Right cardiac atrium (tissue), 5 donors: ENCODE results near the gene NRXN2. TPM values are rescaled to one million over a fixed set of nuclear protein-coding genes. Genes with fewer than 3 reads are reported as not detected.
A peak's percentile ranks its signal among the peaks of the same experiment; 100 is the strongest.

Experiments
- ATAC-seq, 2 donors: fragments of 200-7000 bp; cut with Tn5 transposase; one replicate each; pipeline versions ENCODE4 v1.8.0 to v1.9.1; 2020; ENCODE audit warnings: moderate library complexity in 2 of 2, mild to moderate bottlenecking in 1 of 2
- DNase-seq, 3 donors: peaks; one replicate each; pipeline ENCODE4 v3.0.0-alpha.2; 2020
- H3K27ac ChIP-seq: one replicate; pipeline ENCODE4 v1.5.1; 2013; ENCODE audit warnings: mild to moderate bottlenecking, low read length, control low read depth, moderate library complexity
- H3K27me3 ChIP-seq: one replicate; pipeline ENCODE4 v1.6.1; 2013; ENCODE audit not compliant: control insufficient read depth, insufficient read depth
- H3K4me1 ChIP-seq: one replicate; pipeline ENCODE4 v1.6.1; 2013; ENCODE audit warnings: low read length; ENCODE audit not compliant: control insufficient read depth, insufficient read depth
- H3K4me3 ChIP-seq: one replicate; pipeline ENCODE4 v1.5.1; 2013; ENCODE audit warnings: low read length, control low read depth
- H3K9me3 ChIP-seq: one replicate; pipeline ENCODE4 v1.6.1; 2013; ENCODE audit warnings: low read length; ENCODE audit not compliant: control insufficient read depth
- WGBS: extraction: QIAGEN DNeasy Blood & Tissue Kit; methylation state at CpG from one replicate; pipeline ENCODE4 v1.1.7; 2013; 5-methylcytosine and 5-hydroxymethylcytosine counted together
- intact Hi-C, 4 donors: fragments of 100-400 bp; cut with DNase I; formaldehyde crosslinking; loops; one replicate each; pipeline versions ENCODE4 v1.11.0 to v1.14.0; 2022 to 2023
- polyA plus RNA-seq: library from polyadenylated mRNA; stranded (reverse); fragments of 200-250 nt; gene quantifications from one replicate; pipeline ENCODE4 v1.2.3, GENCODE V29; 2013
- total RNA-seq, 4 donors: library from RNA; stranded (reverse); fragmentation: NEBNext Ultra II Directional; extraction: Animal tissue kit (Norgen Biotek cat#: 25700); gene quantifications; one replicate each; pipeline ENCODE4 v1.2.1, GENCODE V29; 2021
- donor health status: healthy with polysubstance abuse.
- donor health status: DM: no; HTN: yes; CAD: no.
- donor health status: DM: no; HTN: no; CAD: no.
- donor health status: DM: no; HTN: yes; CAD: no; lungs with severe emphysema.
- donor health status: DM: yes; HTN: yes; CAD: no.

The NRXN2 gene
- total and polyA plus RNA-seq, 5 donors, result 2.1 to 5.7 (median 2.7) TPM

DNA sequence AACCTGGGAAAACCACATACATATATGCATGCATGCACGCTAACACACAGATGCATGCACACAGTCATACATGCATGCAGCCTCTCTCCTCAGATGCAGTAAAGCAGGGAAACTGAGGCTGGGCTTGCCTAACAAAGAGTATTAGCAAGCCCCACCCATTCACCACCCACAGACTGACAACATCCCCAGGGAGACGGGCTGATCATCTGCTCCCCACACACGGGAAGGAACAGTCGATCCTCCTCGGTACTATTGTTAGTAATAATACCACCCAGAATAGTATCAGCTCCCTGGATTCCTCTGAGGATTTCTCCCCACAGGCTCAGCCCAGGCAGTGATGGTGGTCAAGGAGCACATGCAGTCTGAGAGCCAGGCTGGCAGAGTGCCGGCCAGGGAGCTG is 90.8 kb downstream of the NRXN2 start:
- H3K27me3 ChIP-seq, result no peaks in the 10 kb centered on the region
- intact Hi-C loops, result no loop called here
- H3K4me1 ChIP-seq, result no peaks in the 10 kb centered on the region
- H3K27ac ChIP-seq, result no peak overlapping the region
- DNase-seq (no peak), ATAC-seq (no peak)
- H3K4me3 ChIP-seq, result no peak overlapping the region
- 74% methylated on average over 6 of the region's 6 CpGs for WGBS
- no peaks in the 10 kb centered on the region for H3K9me3 ChIP-seq

DNA sequence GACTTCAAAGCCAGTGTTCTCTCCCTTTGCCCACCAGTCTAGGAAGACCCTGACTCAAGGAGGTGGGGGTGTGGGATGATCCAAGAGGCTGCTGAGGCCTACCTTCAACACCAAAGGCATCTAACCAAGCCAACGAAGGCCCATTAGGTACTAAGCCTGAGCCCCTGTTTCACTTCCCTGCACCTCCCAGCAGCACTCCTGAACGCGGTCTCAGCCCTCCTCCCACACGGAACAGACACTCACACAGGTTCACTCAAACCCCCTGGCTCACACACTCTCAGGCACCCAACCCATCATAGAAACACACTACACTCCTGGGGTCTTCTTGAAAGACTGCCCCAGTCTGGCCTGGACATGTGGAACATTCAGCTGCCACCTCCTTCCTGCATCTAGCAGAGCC is 91.3 kb downstream of the NRXN2 start:
- Histone ChIP-seq H3K4me1 (no peaks in the 10 kb centered on the region), H3K9me3 (no peaks in the 10 kb centered on the region), H3K27me3 (no peaks in the 10 kb centered on the region), H3K4me3 (no peak overlapping the region), H3K27ac (no peak overlapping the region)
- WGBS, result 90% methylated on average over 4 of the region's 4 CpGs
- ATAC-seq, result no peak
- intact Hi-C loops, result no loop called here
- no peak for DNase-seq

DNA sequence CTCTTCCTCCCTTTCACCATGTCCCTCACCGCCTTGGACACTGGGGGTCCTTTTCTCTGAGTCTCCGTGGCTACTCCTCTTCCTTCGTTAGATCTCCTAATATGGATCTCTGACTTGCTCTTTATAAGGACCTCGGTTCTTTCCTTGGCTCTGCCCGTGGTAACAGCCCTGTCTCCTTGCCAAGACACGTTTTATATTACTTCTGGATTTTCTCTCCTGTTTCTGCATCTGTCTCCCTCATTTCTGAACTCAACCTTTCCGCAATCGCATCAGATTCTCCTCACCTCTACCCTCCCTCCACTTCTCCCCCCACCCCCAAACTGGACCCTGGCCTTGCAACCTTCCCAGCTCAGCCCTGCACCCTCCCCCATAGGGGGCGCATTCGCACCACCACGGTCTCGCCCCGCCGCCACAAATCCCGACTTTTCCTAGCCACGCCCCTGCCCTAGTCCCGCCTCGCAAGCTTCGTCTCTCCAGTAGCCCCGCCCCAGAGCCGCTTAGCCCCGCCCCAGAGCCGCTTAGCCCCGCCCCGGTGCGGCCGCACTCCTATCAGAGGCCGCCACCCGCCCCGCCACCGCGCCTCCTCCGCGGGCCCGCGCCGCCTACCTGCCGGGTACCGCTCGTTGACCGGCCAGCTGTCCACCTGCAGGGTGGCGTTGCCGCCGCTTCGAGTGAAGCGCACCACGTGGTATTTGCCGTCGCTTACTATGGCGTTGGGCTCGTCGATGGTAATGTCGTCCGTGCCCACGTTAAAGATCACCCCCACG is 93.0 kb downstream of the NRXN2 start:
- Histone ChIP-seq H3K9me3 (no peaks in the 10 kb centered on the region), H3K4me3 (no peak overlapping the region), H3K27ac (no peak overlapping the region), H3K27me3 (no peaks in the 10 kb centered on the region), H3K4me1 (no peaks in the 10 kb centered on the region)
- DNase-seq (peak in 1 of 3 donors; percentile 74), ATAC-seq (peak in 1 of 2 donors; percentile 55)
- WGBS, result 39% methylated on average over 56 of the region's 56 CpGs
- intact Hi-C loops, result no loop called here

DNA sequence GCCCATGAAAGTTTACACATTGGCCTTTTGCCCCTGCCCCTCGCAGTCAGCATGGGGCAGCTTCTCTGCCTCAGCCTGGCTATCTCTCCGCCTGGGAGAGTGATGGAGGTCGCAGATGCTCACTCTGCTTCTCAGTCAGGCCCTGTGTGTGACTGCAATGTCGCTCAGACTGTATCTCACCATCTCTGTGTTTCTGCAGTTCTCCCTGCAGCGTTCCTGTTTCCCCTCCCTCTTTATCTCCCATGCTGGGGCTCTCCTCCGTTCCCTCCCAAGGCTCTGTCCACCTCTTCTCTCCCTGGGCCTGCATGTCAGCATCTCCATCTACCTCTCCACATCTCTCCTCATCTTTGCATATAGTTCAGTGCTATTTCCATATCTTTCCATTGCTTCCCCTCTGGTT is 93.9 kb downstream of the NRXN2 start:
- WGBS, result 79% methylated on average over 6 of the region's 6 CpGs
- DNase-seq, result no peak
- no peaks in the 10 kb centered on the region for H3K27me3 ChIP-seq
- intact Hi-C loops, result no loop called here
- H3K27ac ChIP-seq, result no peak overlapping the region
- no peaks in the 10 kb centered on the region for H3K9me3 ChIP-seq
- no peak overlapping the region for H3K4me3 ChIP-seq
- H3K4me1 ChIP-seq, result no peaks in the 10 kb centered on the region
- ATAC-seq, result no peak

DNA sequence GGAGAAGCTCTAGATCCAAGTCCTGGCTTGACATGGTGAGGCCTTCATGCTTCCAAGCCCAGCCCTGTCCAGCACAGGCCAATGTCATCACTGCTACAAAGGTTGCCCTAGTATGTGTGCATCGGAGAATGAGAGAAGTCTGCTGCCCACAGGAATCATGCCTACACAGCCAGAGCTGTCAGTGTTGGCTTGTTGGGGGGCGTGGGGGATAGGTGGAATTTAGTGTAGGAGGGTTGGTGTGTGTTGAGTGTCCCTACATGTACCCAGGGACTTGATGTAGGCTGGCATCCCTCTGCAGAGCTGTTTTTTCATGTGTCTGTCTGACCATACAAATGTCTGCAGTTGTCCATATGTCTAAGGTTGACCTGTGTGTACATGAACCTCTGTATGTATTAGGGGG is 94.4 kb downstream of the NRXN2 start:
- Histone ChIP-seq H3K4me3 (no peak overlapping the region), H3K27me3 (no peaks in the 10 kb centered on the region), H3K4me1 (no peaks in the 10 kb centered on the region), H3K27ac (no peak overlapping the region), H3K9me3 (no peaks in the 10 kb centered on the region)
- ATAC-seq, result no peak
- intact Hi-C loops, result no loop called here
- DNase-seq, result no peak
- WGBS, result 91% methylated on average over 2 of the region's 2 CpGs

DNA sequence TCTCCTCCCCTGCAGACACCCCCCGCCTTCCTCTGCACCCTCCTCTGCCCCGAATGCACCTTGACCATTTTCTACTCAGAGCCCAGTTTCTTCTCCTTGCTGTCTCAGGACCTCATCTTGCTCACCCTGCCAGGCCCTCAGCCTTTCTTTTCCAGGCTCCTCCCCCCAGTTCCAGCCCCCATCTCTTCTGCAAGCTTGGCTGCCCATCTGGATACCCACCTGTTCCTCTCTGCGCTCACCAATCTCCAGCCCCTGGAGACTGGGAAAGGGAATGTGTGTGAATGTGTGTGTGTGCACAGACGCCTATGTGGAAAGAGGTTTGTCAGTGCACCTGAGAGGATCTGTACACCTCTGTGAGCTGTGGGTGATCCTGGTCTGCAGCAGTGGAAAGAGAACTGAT is 95.6 kb downstream of the NRXN2 start:
- no peak for ATAC-seq
- H3K27me3 ChIP-seq, result no peaks in the 10 kb centered on the region
- H3K27ac ChIP-seq, result no peak overlapping the region
- WGBS, result 90% methylated on average over 4 of the region's 4 CpGs
- intact Hi-C loops, result no loop called here
- H3K4me1 ChIP-seq, result no peaks in the 10 kb centered on the region
- no peak for DNase-seq
- H3K4me3 ChIP-seq, result no peak overlapping the region
- H3K9me3 ChIP-seq, result no peaks in the 10 kb centered on the region

DNA sequence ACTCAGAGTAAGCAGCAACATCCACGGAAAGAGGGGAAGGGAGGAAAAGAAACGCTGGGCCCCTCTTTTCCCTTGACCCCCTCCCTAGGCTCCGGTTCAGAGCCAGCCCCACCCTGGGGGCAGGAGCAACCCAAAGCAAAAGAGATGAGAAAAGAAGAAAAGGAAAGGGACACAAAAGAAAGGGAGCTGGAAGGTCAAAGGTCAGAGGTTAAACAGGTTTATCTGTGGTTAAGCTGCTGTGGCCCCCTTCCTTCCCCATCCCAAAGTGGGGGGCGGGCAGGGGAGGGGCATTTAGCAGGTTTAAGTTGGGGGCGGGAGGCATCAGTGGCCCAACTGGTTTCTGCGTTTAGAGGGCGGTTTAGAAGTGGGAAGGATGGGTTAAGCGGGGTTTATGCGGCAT is 96.4 kb downstream of the NRXN2 start:
- whole genome bisulfite sequencing, result 73% methylated on average over 9 of the region's 9 CpGs
- intact Hi-C loops, result no loop called here
- ATAC-seq, result no peak

DNA sequence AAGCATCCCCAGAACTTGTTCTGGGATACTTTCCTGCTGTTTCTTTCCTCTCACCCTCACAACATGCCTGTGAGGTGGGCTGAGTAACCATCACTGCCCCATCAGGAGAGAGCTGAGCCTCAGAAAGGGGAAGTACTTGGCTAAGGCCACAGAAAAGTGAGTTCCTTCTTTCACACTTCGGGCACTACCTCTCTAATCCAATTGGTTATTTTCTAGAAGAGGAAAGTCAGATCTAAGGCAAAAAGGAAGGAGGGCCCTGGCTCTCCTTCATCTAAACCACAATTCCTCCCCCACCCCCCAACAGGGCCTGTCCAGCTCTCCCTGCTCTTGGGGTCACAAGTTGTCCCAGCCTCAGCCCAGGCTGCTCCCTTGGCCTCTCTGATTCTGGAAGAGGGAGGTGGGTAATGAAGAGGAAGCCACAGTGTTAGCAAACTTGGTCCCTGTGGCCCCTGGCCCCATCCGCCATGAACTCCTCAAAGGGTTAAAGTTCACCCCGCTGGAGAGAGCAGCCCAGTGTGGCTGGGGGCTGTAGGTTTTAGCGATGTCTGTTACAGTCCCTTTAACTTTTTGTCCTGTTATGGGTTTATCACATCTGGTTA is 98.0 kb downstream of the NRXN2 start:
- intact Hi-C loops, result no loop called here
- ATAC-seq (no peak), DNase-seq (no peak)
- Histone ChIP-seq H3K4me3 (no peak overlapping the region), H3K27ac (no peak overlapping the region), H3K4me1 (peaks cover 7% of the 10 kb centered on the region), H3K9me3 (no peaks in the 10 kb centered on the region), H3K27me3 (no peaks in the 10 kb centered on the region)
- 74% methylated on average over 4 of the region's 4 CpGs for WGBS

More for the DNA sequence above, 96.4 kb downstream of the NRXN2 start:
- DNase-seq, result no peak
- H3K4me1 ChIP-seq, result no peaks in the 10 kb centered on the region
- no peak overlapping the region for H3K4me3 ChIP-seq
- no peaks in the 10 kb centered on the region for H3K27me3 ChIP-seq
- no peaks in the 10 kb centered on the region for H3K9me3 ChIP-seq
- no peak overlapping the region for H3K27ac ChIP-seq

DNA sequence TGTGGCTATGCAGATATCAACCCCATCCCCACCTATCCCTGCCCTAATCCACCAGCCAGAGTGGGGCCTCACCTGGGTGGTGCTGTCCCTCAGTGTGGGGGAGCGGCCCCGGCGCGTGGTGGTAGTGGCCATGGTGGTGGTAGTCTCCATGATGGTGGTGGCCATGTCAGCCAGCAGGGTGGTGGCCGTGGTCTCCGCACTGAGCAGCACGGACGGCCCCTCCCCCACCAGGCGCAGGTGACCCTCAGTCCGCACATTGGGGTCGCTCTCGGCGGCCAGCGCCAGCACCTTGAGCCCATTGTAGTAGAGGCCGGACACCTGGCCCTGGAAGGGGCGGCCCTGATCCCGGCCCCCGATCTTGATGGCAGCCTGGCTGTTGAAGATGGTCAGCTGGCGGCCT is 100.3 kb downstream of the NRXN2 start:
- WGBS, result 96% methylated on average over 19 of the region's 19 CpGs
- H3K27ac ChIP-seq, result no peak overlapping the region
- no peak for ATAC-seq

DNA sequence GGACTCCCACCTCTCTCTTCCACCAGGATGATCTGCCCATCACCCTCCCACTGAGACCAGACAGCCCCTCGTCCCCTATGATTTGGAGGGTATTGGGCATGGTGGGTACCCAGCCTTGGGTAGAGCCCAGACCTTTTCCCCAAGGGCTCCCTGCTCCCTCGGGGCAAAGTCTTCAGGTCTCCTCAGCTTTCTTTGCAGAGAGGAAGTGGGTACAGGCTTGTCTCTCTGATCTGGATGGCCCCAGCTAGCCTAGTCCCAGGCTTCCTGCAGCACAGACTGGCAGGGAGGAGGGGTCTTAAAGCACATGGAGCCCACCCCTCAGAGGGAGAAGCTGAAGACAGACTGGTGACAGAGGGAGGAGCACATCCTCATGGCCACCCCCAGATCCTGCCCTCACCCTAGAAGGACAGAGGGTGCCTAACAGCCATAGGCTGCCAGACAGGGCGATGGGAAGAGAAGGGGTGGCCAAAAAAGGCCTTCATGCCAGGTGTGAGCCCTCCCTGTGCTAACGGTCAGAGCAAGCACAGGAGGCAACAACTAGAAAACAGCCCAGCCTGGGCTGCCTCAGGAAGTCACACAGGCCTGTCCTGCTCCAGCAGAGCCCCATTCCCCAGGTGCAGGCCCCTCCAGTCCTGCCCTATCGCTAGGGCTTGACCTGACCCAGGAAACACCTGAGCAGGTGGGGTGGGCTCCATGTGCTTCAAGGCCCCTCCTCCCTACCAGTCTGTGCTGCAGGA is 101.5 kb downstream of the NRXN2 start:
- intact Hi-C loops, result no loop called here
- Histone ChIP-seq H3K27me3 (no peaks in the 10 kb centered on the region), H3K4me3 (no peak overlapping the region), H3K4me1 (peaks cover 9% of the 10 kb centered on the region), H3K9me3 (no peaks in the 10 kb centered on the region), H3K27ac (no peak overlapping the region)
- DNase-seq (no peak), ATAC-seq (no peak)
- WGBS, result 77% methylated on average over 5 of the region's 5 CpGs

More for the DNA sequence above, 100.3 kb downstream of the NRXN2 start:
- intact Hi-C loops, result no loop called here
- DNase-seq, result no peak
- H3K9me3 ChIP-seq, result no peaks in the 10 kb centered on the region
- no peak overlapping the region for H3K4me3 ChIP-seq
- no peaks in the 10 kb centered on the region for H3K27me3 ChIP-seq
- H3K4me1 ChIP-seq, result peaks cover 9% of the 10 kb centered on the region

DNA sequence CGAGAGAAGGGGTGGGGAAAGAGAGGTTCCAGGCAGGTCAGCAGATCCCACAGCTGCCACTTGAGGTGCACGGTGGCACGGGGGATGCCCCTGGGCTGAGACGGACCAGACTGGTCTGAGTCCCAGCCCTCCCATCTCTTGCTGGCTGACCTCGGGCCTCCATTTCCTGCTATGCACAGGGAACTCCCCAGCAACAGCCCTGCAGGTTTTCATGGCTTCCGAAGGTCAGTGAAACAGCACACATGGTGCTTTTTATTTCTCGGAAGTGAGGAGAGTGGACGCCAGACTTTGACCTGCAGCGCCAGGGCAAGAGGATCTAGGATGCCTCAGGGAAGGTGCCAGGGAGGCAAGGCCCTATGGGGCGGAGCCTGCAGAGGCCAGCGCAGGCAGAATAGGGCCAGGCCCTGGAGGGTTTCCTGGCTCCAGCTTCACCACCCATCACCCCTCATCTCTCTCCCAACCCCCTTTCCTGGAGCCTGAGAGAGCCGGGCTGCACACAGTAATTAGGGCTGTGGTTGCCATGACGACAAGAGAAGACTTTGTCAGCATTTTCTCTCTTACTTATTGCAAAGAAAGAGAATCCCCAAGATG is 102.5 kb downstream of the NRXN2 start:
- Histone ChIP-seq H3K4me3 (no peak overlapping the region), H3K27ac (no peak overlapping the region), H3K27me3 (no peaks in the 10 kb centered on the region), H3K4me1 (peaks cover 9% of the 10 kb centered on the region), H3K9me3 (no peaks in the 10 kb centered on the region)
- peak in 2 of 3 donors; percentile 41 to 73 for DNase-seq
- WGBS, result 40% methylated on average over 13 of the region's 13 CpGs
- intact Hi-C loops, result no loop called here
- peak; percentile 38 to 78 for ATAC-seq
